ENCODE results near the gene MYO1F.

Gene MYO1F

DNA sequence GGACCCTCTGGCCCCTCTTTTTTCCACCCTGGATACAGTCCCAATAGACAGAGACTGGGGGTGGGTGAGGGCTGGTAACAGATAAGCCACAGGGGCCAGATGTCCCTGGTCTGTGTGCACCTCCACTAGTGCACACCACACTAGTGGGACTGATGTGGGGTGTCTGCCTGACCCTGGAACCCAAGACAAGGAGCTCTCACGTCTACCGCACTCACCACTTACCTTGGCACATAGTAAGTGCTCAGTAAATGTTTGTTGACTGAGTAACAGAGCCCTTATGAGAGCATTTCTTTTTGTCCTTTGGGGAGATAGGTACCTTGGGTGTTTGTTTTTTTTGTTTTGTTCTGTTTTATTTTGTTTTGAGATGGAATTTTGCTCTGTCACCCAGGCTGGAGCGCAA is 40.1 kb downstream of the MYO1F start:
- no peak overlapping the region for H3K4ac ChIP-seq (ENCODE audit: low read depth in 1 of 2, low read length in 2 of 2)
- peak overlapping the region; percentile 14 for H4K8ac ChIP-seq (ENCODE audit: low read length)
- no peaks in the 10 kb centered on the region for H3K27me3 ChIP-seq (ENCODE audit: control insufficient read depth in 1 of 2, insufficient read depth in 1 of 2, low read length in 2 of 2)
- no peak for DNase-seq
- H2AFZ ChIP-seq (ENCODE audit: low read depth, low read length): no peak overlapping the region
- no peaks in the 10 kb centered on the region for H3K9me3 ChIP-seq (ENCODE audit: control insufficient read depth, low read length)
- H3K4me3 ChIP-seq (ENCODE audit: insufficient read depth in 1 of 2, low read depth in 1 of 2, low read length in 2 of 2): no peak overlapping the region
- H2AK5ac ChIP-seq (ENCODE audit: low read length, severe bottlenecking): no peak overlapping the region
- peaks cover 3 to 8% of the 10 kb centered on the region in 2 experiments for H3K36me3 ChIP-seq (ENCODE audit: control insufficient read depth in 1 of 2, insufficient read depth in 2 of 2, low read depth in 1 of 2, low read length in 2 of 2)
- H2BK120ac ChIP-seq (ENCODE audit: low read depth, low read length): no peak overlapping the region
- H3K4me2 ChIP-seq (ENCODE audit: low read length, poor library complexity, severe bottlenecking): no peak overlapping the region
- no peak overlapping the region for H3K18ac ChIP-seq (ENCODE audit: low read depth in 1 of 2, low read length in 2 of 2)
- no peak overlapping the region for H3K9ac ChIP-seq (ENCODE audit: low read length)
- peaks cover 1% of the 10 kb centered on the region for H3K4me1 ChIP-seq (ENCODE audit: control insufficient read depth, insufficient read depth, low read depth, low read length)
- H4K91ac ChIP-seq (ENCODE audit: low read length): no peak overlapping the region
- H3K14ac ChIP-seq (ENCODE audit: low read length in 2 of 2): no peak overlapping the region
- H3K79me1 ChIP-seq (replicated peaks; ENCODE audit: low read length, poor library complexity, severe bottlenecking): no peaks in the 10 kb centered on the region
- H3K27ac ChIP-seq (ENCODE audit: low read length, poor library complexity, severe bottlenecking): no peak overlapping the region
- no peak overlapping the region for H2BK12ac ChIP-seq (ENCODE audit: low read length in 2 of 2)
- no peak overlapping the region for H2BK15ac ChIP-seq (ENCODE audit: low read depth, poor library complexity, severe bottlenecking)
- WGBS: 100% methylated on average over 1 of the region's 3 CpGs
- no peak overlapping the region for H3K23ac ChIP-seq (ENCODE audit: low read length in 2 of 2)
- H2BK5ac ChIP-seq (ENCODE audit: low read depth, low read length, poor library complexity, severe bottlenecking): no peak overlapping the region

- no peaks in the 10 kb centered on the region for H3K79me1 ChIP-seq (replicated peaks; ENCODE audit: low read length, poor library complexity, severe bottlenecking)
- no peak overlapping the region for H3K14ac ChIP-seq (ENCODE audit: low read length in 2 of 2)
- H4K8ac ChIP-seq (ENCODE audit: low read length): peak overlapping the region; percentile 49
- H4K91ac ChIP-seq (ENCODE audit: low read length): no peak overlapping the region
- no peak overlapping the region for H2BK15ac ChIP-seq (ENCODE audit: low read depth, poor library complexity, severe bottlenecking)
- H3K27ac ChIP-seq (ENCODE audit: low read length, poor library complexity, severe bottlenecking): no peak overlapping the region
- H3K4me1 ChIP-seq (ENCODE audit: control insufficient read depth, insufficient read depth, low read depth, low read length): peaks cover 1% of the 10 kb centered on the region
- H3K27me3 ChIP-seq (ENCODE audit: control insufficient read depth in 1 of 2, insufficient read depth in 1 of 2, low read length in 2 of 2): no peaks in the 10 kb centered on the region
- WGBS: 89% methylated on average over 19 of the region's 22 CpGs
- H3K9ac ChIP-seq (ENCODE audit: low read length): no peak overlapping the region
- H3K23ac ChIP-seq (ENCODE audit: low read length in 2 of 2): no peak overlapping the region
- no peak overlapping the region for H2AK5ac ChIP-seq (ENCODE audit: low read length, severe bottlenecking)
- H2BK5ac ChIP-seq (ENCODE audit: low read depth, low read length, poor library complexity, severe bottlenecking): no peak overlapping the region
- H2BK120ac ChIP-seq (ENCODE audit: low read depth, low read length): no peak overlapping the region
- DNase-seq: no peak
- no peak overlapping the region for H3K4me3 ChIP-seq (ENCODE audit: insufficient read depth in 1 of 2, low read depth in 1 of 2, low read length in 2 of 2)
- H3K18ac ChIP-seq (ENCODE audit: low read depth in 1 of 2, low read length in 2 of 2): no peak overlapping the region
- H3K4me2 ChIP-seq (ENCODE audit: low read length, poor library complexity, severe bottlenecking): no peak overlapping the region
- H2BK12ac ChIP-seq (ENCODE audit: low read length in 2 of 2): no peak overlapping the region
- H3K36me3 ChIP-seq (ENCODE audit: control insufficient read depth in 1 of 2, insufficient read depth in 2 of 2, low read depth in 1 of 2, low read length in 2 of 2): peaks cover 0 to 3% of the 10 kb centered on the region in 2 experiments
- no peak overlapping the region for H2AFZ ChIP-seq (ENCODE audit: low read depth, low read length)
- no peaks in the 10 kb centered on the region for H3K9me3 ChIP-seq (ENCODE audit: control insufficient read depth, low read length)
- no peak overlapping the region for H3K4ac ChIP-seq (ENCODE audit: low read depth in 1 of 2, low read length in 2 of 2)
Measured at GRCh38 chr19:8536282-8536681, 41.0 kb downstream of the MYO1F start.

- 94% methylated on average over 2 of the region's 2 CpGs for WGBS
- Histone ChIP-seq H3K14ac (ENCODE audit: low read length in 2 of 2) (no peak overlapping the region), H3K9me3 (ENCODE audit: control insufficient read depth, low read length) (no peaks in the 10 kb centered on the region), H2AK5ac (ENCODE audit: low read length, severe bottlenecking) (no peak overlapping the region), H3K9ac (ENCODE audit: low read length) (no peak overlapping the region), H2BK12ac (ENCODE audit: low read length in 2 of 2) (no peak overlapping the region), H3K4me1 (ENCODE audit: control insufficient read depth, insufficient read depth, low read depth, low read length) (peaks cover 3% of the 10 kb centered on the region), H3K23ac (ENCODE audit: low read length in 2 of 2) (no peak overlapping the region), H2BK15ac (ENCODE audit: low read depth, poor library complexity, severe bottlenecking) (no peak overlapping the region), H3K4me2 (ENCODE audit: low read length, poor library complexity, severe bottlenecking) (no peak overlapping the region), H3K36me3 (ENCODE audit: control insufficient read depth in 1 of 2, insufficient read depth in 2 of 2, low read depth in 1 of 2, low read length in 2 of 2) (peaks cover 0 to 7% of the 10 kb centered on the region in 2 experiments), H3K4me3 (ENCODE audit: insufficient read depth in 1 of 2, low read depth in 1 of 2, low read length in 2 of 2) (no peak overlapping the region), H2BK5ac (ENCODE audit: low read depth, low read length, poor library complexity, severe bottlenecking) (no peak overlapping the region), H3K4ac (ENCODE audit: low read depth in 1 of 2, low read length in 2 of 2) (no peak overlapping the region), H3K79me1 (replicated peaks; ENCODE audit: low read length, poor library complexity, severe bottlenecking) (peaks cover 18% of the 10 kb centered on the region), H2BK120ac (ENCODE audit: low read depth, low read length) (no peak overlapping the region), H4K8ac (ENCODE audit: low read length) (no peak overlapping the region), H2AFZ (ENCODE audit: low read depth, low read length) (no peak overlapping the region), H3K27ac (ENCODE audit: low read length, poor library complexity, severe bottlenecking) (no peak overlapping the region), H4K91ac (ENCODE audit: low read length) (no peak overlapping the region), H3K18ac (ENCODE audit: low read depth in 1 of 2, low read length in 2 of 2) (no peak overlapping the region), H3K27me3 (ENCODE audit: control insufficient read depth in 1 of 2, insufficient read depth in 1 of 2, low read length in 2 of 2) (no peaks in the 10 kb centered on the region)
- DNase-seq: no peak
Measured at GRCh38 chr19:8532225-8532624, 45.0 kb downstream of the MYO1F start.

DNA sequence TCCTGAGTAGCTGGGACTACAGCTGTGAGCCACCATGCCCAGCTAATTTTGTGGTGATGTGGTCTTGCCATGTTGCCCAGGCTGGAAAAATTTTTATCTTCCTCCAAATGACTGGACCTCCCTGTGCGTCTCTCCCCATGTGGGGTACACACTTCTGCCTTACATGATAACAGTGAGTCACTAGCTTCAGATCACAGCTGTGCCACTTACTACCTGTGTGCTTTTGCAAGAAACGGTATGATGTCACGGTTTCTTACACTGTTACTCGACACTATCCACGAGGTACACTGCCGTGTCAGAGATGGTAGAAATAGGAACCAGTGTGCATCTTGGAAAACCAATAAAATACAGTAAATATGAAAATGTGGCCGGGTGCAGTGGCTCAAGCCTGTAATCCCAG is 45.8 kb downstream of the MYO1F start:
- H3K18ac ChIP-seq (ENCODE audit: low read depth in 1 of 2, low read length in 2 of 2): no peak overlapping the region
- H3K9ac ChIP-seq (ENCODE audit: low read length): no peak overlapping the region
- H3K14ac ChIP-seq (ENCODE audit: low read length in 2 of 2): no peak overlapping the region
- no peak overlapping the region for H3K23ac ChIP-seq (ENCODE audit: low read length in 2 of 2)
- no peak overlapping the region for H3K4me3 ChIP-seq (ENCODE audit: insufficient read depth in 1 of 2, low read depth in 1 of 2, low read length in 2 of 2)
- no peak for DNase-seq
- H4K91ac ChIP-seq (ENCODE audit: low read length): no peak overlapping the region
- no peak overlapping the region for H4K8ac ChIP-seq (ENCODE audit: low read length)
- no peak overlapping the region for H3K27ac ChIP-seq (ENCODE audit: low read length, poor library complexity, severe bottlenecking)
- H3K9me3 ChIP-seq (ENCODE audit: control insufficient read depth, low read length): no peaks in the 10 kb centered on the region
- H2BK12ac ChIP-seq (ENCODE audit: low read length in 2 of 2): no peak overlapping the region
- peaks cover 0 to 7% of the 10 kb centered on the region in 2 experiments for H3K36me3 ChIP-seq (ENCODE audit: control insufficient read depth in 1 of 2, insufficient read depth in 2 of 2, low read depth in 1 of 2, low read length in 2 of 2)
- no peak overlapping the region for H2BK120ac ChIP-seq (ENCODE audit: low read depth, low read length)
- no peak overlapping the region for H3K4me2 ChIP-seq (ENCODE audit: low read length, poor library complexity, severe bottlenecking)
- H2BK15ac ChIP-seq (ENCODE audit: low read depth, poor library complexity, severe bottlenecking): no peak overlapping the region
- H2AK5ac ChIP-seq (ENCODE audit: low read length, severe bottlenecking): no peak overlapping the region
- no peak overlapping the region for H3K4ac ChIP-seq (ENCODE audit: low read depth in 1 of 2, low read length in 2 of 2)
- H2BK5ac ChIP-seq (ENCODE audit: low read depth, low read length, poor library complexity, severe bottlenecking): no peak overlapping the region
- H2AFZ ChIP-seq (ENCODE audit: low read depth, low read length): no peak overlapping the region
- H3K27me3 ChIP-seq (ENCODE audit: control insufficient read depth in 1 of 2, insufficient read depth in 1 of 2, low read length in 2 of 2): no peaks in the 10 kb centered on the region
- WGBS: 94% methylated on average over 7 of the region's 7 CpGs
- peaks cover 10% of the 10 kb centered on the region for H3K4me1 ChIP-seq (ENCODE audit: control insufficient read depth, insufficient read depth, low read depth, low read length)
- H3K79me1 ChIP-seq (replicated peaks; ENCODE audit: low read length, poor library complexity, severe bottlenecking): peaks cover 24% of the 10 kb centered on the region
